GM04503 (cell line): ENCODE measurements around the gene DPYD.
A peak's percentile ranks its signal among the peaks of the same experiment; 100 is the strongest.
"Not testable (repeated sequence)": the region's sequence is repeated elsewhere in the genome, so short reads cannot be mapped to it uniquely, and the experiment has no call there.

Experiments
- DNase-seq: peaks from one replicate; pipeline ENCODE4 v3.0.0-alpha.2; 2012; ENCODE audit warnings: low read depth

Gene DPYD

GRCh38 chr1:97352936-97353382 is 567.9 kb downstream of the DPYD start:
- no peak for DNase-seq

DNA sequence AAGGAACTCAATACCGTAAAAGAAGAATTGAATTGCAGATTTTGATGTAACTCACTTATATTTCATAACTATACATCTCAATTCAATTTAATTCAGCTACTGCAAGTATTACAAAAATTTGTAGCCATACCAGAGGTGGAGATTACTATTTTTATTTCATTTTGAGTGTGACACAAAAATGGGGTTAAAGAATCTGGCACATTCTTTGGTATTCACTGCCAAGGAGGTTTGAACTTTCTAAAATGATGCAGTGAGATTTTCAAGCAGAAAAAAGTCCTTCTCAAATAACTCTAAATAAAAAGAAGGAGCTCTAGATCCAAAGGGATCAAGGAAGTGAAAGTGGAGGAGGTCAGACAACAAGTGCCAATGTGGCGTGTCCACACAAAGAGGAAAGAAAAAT is 569.0 kb downstream of the DPYD start:
- DNase-seq, result no peak

DNA sequence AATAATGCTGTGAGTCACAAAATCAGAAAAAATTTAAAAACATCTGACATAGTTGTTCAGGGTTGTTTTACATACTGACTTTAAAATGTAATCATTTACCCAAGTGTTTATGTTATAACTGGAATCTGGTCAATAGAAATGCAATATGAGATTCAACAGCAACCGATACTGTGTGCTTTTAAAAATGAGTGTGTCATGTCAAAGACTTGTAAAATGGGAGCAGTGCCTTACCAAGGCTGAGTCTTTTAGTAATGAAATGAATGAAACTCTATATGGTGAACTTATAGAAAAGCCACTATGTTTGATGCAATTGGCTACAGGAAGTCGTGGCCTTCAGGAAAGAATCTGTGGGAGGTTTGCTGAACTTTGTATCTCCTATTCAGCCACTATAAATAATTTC is 570.2 kb downstream of the DPYD start:
- no peak for DNase-seq

DNA sequence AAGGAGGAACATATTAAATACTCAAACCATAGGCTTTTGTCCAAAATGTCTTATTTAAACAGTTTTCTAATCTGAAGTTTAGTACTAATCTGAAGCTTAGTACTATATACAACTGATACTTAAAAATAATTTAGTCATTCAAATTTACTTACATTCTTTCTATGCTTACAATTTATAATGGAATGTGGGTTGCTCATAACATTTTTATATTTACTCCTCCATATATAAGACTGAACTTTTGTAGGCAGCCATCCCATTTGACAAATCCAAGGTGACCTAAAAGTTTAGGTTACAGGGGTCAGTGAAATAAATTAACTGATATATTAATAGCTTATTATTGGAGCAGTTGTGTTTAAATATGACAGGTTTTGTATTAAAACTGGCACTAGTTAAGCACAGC is 570.6 kb downstream of the DPYD start:
- DNase-seq, result no peak

- DNase-seq, result not testable (repeated sequence)
These were observed 571.0 kb downstream of the DPYD start for GRCh38 chr1:97349794-97350193.

DNA sequence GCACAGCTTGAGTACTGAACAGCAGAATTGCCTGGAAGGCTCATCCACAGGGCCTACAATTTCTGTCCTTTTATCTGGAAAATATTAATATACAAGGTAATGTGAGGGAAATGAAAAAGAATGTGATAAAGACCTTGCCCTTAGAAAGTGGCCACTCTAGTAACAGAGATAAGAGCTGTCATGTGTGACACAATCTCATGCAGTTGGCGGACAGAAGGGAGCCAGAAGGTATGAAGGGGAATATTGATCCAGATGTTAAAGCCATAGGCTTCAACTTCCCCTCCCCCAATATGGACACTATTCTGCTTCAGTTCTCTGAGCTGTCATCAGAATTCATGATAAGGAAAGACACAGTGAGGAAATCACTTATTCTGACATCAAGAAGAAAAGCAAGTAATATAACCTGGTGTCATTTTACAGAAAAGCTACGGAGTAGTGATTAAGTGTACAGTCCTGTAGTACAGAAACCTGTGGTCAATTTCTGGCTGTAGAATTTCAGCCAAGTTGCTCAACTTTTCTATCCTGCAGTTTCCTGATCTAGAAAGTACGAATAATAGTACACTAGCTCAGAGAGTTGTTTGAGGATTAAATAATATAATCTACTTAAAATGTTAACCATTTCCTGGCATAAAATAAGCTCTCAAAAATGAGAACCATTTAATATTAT is 572.1 kb downstream of the DPYD start:
- no peak for DNase-seq

- peak; percentile 45 for DNase-seq
These were observed 579.9 kb downstream of the DPYD start for GRCh38 chr1:97340951-97341350.

DNA sequence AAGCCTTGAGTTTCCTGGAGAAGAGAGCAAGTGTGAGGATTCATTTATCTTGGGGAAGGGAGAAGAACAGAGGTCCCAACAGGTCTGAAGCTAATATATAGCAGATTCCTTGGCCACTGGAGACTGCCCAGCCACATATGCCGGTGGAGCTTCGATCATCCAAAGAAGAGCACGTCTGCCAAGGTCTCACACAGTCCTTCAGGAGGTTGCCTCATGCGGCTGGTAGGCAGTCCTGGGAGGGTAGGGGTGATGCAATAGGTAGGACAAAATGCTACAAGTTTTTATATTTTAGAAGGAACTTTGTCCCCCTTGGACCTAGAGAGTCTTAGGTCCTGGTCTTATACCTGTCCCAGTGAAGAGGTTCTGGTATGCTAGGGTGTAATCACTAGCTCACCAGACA is 582.5 kb downstream of the DPYD start:
- DNase-seq, result no peak

DNA sequence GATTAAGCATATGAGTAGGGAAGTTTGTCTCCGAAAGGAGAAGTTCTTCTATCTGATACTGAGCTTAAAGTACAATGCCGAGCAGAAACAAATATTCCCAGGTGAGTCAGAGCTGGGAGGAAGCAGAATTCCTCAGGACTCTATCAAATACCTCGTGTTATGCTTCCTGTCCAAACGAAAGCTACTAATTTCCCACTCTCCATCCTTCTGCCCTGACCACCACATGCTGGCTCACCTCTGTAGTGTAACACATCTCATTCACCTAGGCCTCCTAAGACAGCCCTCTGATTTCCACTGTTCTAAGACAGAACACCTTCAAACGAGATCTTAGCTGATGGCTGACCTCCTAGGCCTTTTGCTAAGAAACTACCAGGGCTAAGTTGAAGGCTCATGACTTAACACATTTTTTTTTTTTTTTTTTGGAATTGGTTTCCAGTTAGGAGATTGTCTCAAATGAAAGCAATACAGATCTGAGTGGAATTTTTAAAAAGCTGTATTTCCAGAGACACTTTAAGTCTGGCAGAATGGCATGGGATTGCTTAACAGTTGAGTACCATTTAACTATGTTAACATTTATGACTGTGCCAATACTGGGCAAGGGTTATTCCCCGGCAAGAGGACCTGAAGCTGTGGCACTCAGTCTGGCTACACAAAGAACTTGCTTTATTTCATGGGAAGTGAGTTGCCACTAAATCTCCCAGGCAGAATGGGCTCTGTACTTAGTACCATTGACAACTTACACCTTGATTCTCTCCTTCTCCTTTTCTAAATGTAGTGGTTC is 583.4 kb downstream of the DPYD start:
- DNase-seq, result no peak

GRCh38 chr1:97334454-97334853 is 586.4 kb downstream of the DPYD start:
- peak; percentile 73 for DNase-seq

DNA sequence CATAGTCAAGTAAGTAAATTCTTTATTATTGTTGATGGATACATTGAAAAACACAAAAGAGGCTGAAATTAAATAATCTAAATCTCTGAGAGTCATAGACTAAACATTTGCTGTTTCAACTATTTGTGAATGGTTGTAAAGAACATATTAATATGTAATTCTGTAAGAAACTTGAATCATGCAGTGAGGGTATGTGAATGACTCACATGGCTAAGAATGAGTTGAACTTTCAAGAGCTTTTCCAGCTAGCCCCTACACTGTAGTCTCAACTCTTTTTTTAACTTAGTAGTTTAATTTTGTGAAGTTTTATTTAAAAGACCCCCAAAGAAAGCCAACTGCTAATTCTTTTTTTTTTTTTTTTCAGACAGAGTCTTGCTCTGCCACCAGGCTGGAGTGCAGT is 588.1 kb downstream of the DPYD start:
- no peak for DNase-seq

DNA sequence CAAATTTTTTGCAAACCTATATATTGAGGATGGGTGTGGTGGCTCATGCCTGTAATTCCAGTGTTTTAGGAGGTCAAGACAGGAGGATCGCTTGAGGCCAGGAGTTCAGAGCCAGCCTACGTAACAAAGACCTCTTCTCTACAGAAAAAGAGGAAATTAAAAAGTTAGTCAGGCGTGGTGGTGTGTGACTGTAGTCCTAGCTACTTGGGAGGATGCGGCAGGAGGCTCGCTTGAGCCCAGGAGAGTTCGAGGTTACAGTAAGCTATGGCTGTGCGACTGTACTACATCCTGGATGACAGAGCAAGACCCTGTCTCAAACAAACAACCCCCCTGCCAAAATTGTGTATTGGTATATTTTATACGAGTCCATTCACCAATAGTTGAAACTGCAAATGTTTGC is 589.7 kb downstream of the DPYD start:
- no peak for DNase-seq

GRCh38 chr1:97314685-97315084 is 606.1 kb downstream of the DPYD start:
- DNase-seq, result no peak

- peak; percentile 27 for DNase-seq
These were observed 612.7 kb downstream of the DPYD start for GRCh38 chr1:97308131-97308530.

- DNase-seq, result no peak
These were observed 613.3 kb downstream of the DPYD start for GRCh38 chr1:97307568-97307967.

GRCh38 chr1:97307151-97307550 is 613.7 kb downstream of the DPYD start:
- DNase-seq, result no peak

GRCh38 chr1:97306504-97306903 is 614.3 kb downstream of the DPYD start:
- no peak for DNase-seq

DNA sequence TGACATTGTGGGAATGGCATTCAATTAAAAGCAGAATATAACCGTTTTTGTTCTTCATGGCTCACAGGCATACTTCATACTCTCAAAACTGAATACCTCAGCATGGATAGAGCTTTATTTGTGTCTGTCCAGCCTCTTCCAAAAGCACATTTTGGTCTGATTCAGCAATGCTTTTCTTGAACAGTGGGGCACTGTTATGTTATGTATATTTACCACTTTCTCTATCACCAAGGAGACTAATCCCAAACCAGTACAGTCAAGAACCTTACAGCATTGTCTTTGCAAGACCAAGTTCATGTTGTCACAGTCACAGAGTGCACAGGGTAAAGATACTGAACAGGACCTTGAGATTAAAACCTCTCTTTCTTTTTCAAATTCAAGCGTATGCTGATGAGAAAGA is 616.5 kb downstream of the DPYD start:
- no peak for DNase-seq

- no peak for DNase-seq
These were observed 621.9 kb downstream of the DPYD start for GRCh38 chr1:97298966-97299365.

GRCh38 chr1:97297611-97298010 is 623.2 kb downstream of the DPYD start:
- no peak for DNase-seq

- DNase-seq, result no peak
These were observed 638.9 kb downstream of the DPYD start for GRCh38 chr1:97281962-97282361.

- DNase-seq, result peak; percentile 32
These were observed 642.8 kb downstream of the DPYD start for GRCh38 chr1:97277891-97278654.
